ENCODE results near the gene POU2F3.

DNA sequence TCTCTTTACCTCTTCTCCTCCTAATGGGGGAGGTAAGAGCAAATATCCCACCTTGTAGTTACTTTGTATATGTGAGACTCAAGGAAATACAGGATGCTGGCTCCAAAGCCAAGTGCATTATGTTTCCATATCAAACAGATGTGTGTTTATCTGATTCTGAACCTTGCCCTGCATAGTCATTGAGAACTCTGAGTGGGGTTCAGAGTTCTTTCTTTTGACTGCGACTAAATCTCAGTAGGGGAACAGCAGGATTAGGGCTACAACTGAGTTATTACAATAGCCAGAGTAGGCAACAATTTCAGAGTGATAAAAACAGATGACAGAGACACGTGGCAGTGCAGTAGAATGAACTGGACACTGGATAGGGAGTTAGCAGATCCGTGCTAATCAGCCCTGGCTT is 51.0 kb downstream of the POU2F3 start:
- TF ChIP-seq, protein P1, sequence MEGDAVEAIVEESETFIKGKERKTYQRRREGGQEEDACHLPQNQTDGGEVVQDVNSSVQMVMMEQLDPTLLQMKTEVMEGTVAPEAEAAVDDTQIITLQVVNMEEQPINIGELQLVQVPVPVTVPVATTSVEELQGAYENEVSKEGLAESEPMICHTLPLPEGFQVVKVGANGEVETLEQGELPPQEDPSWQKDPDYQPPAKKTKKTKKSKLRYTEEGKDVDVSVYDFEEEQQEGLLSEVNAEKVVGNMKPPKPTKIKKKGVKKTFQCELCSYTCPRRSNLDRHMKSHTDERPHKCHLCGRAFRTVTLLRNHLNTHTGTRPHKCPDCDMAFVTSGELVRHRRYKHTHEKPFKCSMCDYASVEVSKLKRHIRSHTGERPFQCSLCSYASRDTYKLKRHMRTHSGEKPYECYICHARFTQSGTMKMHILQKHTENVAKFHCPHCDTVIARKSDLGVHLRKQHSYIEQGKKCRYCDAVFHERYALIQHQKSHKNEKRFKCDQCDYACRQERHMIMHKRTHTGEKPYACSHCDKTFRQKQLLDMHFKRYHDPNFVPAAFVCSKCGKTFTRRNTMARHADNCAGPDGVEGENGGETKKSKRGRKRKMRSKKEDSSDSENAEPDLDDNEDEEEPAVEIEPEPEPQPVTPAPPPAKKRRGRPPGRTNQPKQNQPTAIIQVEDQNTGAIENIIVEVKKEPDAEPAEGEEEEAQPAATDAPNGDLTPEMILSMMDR (conservative IDR thresholded peaks at IDR 0.05; ENCODE audit: low read depth, low read length), result no peak
- TF ChIP-seq, protein P2, sequence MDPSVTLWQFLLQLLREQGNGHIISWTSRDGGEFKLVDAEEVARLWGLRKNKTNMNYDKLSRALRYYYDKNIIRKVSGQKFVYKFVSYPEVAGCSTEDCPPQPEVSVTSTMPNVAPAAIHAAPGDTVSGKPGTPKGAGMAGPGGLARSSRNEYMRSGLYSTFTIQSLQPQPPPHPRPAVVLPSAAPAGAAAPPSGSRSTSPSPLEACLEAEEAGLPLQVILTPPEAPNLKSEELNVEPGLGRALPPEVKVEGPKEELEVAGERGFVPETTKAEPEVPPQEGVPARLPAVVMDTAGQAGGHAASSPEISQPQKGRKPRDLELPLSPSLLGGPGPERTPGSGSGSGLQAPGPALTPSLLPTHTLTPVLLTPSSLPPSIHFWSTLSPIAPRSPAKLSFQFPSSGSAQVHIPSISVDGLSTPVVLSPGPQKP (IDR thresholded peaks at IDR 0.05; ENCODE audit: borderline replicate concordance, low read depth, low read length), result no peak
- TF ChIP-seq, protein P3, sequence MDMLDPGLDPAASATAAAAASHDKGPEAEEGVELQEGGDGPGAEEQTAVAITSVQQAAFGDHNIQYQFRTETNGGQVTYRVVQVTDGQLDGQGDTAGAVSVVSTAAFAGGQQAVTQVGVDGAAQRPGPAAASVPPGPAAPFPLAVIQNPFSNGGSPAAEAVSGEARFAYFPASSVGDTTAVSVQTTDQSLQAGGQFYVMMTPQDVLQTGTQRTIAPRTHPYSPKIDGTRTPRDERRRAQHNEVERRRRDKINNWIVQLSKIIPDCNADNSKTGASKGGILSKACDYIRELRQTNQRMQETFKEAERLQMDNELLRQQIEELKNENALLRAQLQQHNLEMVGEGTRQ (IDR thresholded peaks at IDR 0.05; ENCODE audit: low read depth, low read length), result no peak
- TF ChIP-seq POLR2A (IDR thresholded peaks at IDR 0.05; ENCODE audit: low read depth, low read length) (no peak), RFX5 (IDR thresholded peaks at IDR 0.05; ENCODE audit: low read depth, low read length) (no peak), RAD21 (IDR thresholded peaks at IDR 0.05; ENCODE audit: low read length) (no peak), SMC3 (IDR thresholded peaks at IDR 0.05; ENCODE audit: low read depth, low read length) (no peak), BHLHE40 (IDR thresholded peaks at IDR 0.05; ENCODE audit: low read depth, low read length) (no peak), MXI1 (IDR thresholded peaks at IDR 0.05; ENCODE audit: borderline replicate concordance, low read depth, low read length) (no peak), CEBPB (IDR thresholded peaks at IDR 0.05; ENCODE audit: low read depth, low read length) (no peak)
